ENCODE data around the gene MAP7D2. TPM values are rescaled to one million over a fixed set of nuclear protein-coding genes. Genes with fewer than 3 reads are reported as not detected.

MAP7D2 gene
- total RNA-seq, 1 donor = not detected

DNA sequence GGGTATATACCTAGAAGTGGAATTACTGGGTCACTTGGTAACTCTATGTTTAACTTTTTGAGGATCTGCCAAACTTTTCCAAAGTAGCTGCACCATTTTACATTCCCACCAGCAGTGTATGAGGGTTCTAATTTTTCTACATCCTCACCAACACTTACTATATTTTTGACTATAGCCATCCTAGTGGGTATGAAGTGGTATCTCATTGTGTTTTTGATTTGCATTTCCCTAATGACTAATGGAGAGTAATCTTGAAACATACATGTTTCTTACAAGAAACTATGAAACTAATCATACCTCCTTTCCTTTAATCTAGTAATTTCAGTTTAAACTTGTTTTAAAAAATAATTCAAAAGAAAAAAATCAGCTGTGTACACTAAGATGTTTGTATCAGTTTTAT lies 143.7 kb downstream of the MAP7D2 start:
- TF ChIP-seq, protein P1, sequence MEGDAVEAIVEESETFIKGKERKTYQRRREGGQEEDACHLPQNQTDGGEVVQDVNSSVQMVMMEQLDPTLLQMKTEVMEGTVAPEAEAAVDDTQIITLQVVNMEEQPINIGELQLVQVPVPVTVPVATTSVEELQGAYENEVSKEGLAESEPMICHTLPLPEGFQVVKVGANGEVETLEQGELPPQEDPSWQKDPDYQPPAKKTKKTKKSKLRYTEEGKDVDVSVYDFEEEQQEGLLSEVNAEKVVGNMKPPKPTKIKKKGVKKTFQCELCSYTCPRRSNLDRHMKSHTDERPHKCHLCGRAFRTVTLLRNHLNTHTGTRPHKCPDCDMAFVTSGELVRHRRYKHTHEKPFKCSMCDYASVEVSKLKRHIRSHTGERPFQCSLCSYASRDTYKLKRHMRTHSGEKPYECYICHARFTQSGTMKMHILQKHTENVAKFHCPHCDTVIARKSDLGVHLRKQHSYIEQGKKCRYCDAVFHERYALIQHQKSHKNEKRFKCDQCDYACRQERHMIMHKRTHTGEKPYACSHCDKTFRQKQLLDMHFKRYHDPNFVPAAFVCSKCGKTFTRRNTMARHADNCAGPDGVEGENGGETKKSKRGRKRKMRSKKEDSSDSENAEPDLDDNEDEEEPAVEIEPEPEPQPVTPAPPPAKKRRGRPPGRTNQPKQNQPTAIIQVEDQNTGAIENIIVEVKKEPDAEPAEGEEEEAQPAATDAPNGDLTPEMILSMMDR (IDR thresholded peaks at IDR 0.05; ENCODE audit: insufficient read depth, low read depth, low read length) = no peak

DNA sequence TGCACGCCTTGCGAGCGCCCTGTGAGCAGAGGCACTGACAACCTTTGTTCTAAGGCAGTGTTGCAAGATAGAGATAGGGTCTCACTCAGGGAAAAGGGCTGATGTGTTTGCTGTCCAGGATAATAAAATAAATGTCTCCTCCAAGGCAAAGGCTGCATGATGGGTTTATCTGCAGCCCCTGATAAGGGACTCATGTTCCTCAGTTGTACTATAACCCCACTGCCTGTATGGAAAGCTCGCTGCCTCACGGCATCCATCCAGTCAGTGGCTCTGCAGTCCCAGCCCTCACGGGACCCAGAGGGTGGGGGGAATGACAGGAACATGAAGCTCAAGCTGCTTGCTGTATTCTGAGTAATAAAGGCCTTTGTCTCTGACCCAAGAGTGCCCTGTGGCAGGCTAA lies 148.4 kb downstream of the MAP7D2 start:
- TF ChIP-seq, protein P1 (IDR thresholded peaks at IDR 0.05; ENCODE audit: insufficient read depth, low read depth, low read length) = no peak
- no peak overlapping the region for H3K4me3 ChIP-seq (ENCODE audit: low read depth, low read length)
- no peak for DNase-seq (ENCODE audit: low read depth)

More for the DNA sequence above, 143.7 kb downstream of the MAP7D2 start:
- H3K4me3 ChIP-seq (ENCODE audit: low read depth, low read length) = no peak overlapping the region
- DNase-seq (ENCODE audit: low read depth) = no peak

DNA sequence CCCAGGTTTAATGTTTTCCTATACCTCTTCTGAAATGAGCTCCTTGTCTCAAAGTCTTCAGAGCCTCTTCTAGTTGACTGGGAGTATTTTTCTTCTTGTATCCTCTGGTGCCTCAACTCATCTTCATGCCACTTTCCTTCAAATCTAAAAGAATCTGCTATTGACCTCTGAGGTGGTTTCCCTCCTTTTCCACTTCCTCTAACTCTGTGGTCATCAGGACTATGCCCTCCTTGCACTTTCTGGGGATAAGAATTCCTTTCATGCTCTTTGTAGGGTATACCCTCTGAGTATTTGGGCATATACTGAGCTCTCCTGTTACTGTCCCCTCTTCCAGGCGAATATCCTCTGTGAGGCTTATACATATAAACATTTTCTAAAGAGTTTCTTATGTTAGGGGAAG lies 150.7 kb downstream of the MAP7D2 start:
- TF ChIP-seq, protein P1 (IDR thresholded peaks at IDR 0.05; ENCODE audit: insufficient read depth, low read depth, low read length) = no peak
- no peak overlapping the region for H3K4me3 ChIP-seq (ENCODE audit: low read depth, low read length)
- no peak for DNase-seq (ENCODE audit: low read depth)

DNA sequence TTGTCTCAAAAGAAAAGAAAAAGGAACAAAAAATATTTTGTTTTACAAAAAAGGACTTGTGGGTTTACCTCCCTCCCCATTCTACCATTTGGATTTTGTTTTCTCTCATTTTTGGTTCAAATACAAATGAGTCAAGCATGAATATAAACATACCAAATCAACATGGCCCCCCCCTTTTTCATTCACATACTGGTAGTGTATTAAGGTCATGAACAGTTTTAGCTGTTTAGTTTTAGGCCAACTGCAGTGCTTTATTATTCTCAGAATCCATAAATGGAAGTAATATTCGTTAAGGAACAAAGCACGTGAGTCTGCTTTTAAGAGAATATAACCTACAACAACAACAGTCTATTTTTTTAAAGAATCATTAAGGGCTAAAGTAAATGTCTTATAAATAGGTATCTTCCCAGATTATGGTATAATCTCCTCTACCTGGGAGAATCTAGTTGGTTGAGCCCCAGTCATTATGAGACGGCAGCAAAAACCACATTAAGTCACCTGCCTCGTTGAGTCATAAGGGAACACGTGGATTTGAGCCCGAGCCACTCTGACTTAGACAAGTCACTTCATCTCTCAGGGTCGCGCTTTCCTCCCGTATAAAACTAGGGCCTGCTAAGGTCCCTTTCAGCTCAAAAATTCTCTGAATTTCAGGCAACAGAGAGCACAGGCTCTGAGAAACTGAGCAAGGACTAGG lies 152.5 kb downstream of the MAP7D2 start:
- no peak overlapping the region for H3K4me3 ChIP-seq (ENCODE audit: low read depth, low read length)
- TF ChIP-seq, protein P1 (IDR thresholded peaks at IDR 0.05; ENCODE audit: insufficient read depth, low read depth, low read length) = no peak
- no peak for DNase-seq (ENCODE audit: low read depth)

DNA sequence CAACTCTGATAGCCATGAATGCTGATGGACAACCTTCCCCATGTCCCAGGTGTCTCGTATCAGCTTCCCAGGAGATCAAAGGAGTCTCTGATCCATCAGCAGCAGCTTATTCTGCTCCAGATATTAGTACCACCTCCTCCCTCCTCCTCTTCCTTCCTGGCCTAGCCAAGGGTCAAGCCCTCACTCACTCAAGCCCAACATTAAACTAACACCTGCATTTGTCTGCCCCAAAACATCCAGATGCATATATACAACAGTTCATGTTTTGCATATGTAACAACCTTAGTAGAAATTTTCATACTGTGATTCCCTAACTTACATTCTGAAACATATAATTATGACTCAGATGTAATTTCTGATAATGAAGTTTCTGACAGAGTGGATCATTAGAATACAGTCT lies 155.8 kb downstream of the MAP7D2 start:
- TF ChIP-seq, protein P1 (IDR thresholded peaks at IDR 0.05; ENCODE audit: insufficient read depth, low read depth, low read length) = no peak
- H3K4me3 ChIP-seq (ENCODE audit: low read depth, low read length) = no peak overlapping the region
- DNase-seq (ENCODE audit: low read depth) = no peak

DNA sequence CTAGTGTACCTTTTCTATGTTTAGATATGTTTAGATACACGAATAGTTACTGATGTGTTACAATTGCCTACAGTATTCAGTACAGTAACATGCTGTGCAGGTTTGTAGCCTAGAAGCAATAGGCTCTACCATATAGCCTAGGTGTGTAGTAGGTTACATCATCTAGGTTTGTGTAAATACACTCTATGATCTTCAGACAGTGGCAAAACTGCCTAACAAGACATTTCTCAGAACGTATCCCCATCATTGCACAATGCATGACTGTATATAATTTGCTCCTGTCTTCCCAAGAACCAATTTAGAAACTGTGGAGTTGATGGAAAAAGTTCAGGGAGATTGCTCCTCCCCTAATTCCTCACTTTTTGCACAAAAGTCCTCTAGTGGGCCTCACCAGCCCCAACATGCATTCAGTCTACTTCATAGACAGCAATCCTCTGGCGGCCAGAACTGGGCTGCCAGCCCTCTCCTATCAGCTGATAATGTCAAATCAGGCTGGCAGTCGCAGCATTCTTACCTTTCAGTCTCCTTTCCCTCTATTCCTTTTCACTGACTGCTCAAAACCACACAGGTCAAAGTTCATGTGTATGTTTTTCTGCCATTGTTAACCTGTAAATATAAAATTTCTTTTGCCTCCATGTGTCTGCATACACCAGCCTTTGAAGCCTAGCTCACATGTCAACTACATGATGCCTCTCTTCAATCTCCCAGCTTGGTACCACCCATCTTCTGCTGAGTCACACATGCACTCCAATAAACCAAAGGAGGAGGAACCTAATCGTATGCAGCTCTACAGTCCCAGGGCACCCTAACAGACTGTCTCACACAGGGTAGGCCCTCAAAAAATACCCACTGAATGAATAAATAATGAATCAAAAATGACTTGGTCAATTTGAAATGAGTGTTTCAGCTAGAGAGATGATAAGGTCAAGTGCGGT lies 157.9 kb downstream of the MAP7D2 start:
- no peak overlapping the region for H3K4me3 ChIP-seq (ENCODE audit: low read depth, low read length)
- no peak for DNase-seq (ENCODE audit: low read depth)
- TF ChIP-seq, protein P1 (IDR thresholded peaks at IDR 0.05; ENCODE audit: insufficient read depth, low read depth, low read length) = no peak
